Sigmoid colon (tissue), 3 donors: ENCODE measurements around the gene NHLRC1.

Experiments used
- CTCF ChIP-seq, 4 experiments: fragments of 450-650 bp in 3 of 4; fragments of 200-600 bp in 1 of 4; IDR thresholded peaks; one replicate each; pipeline ENCODE4 v1.5.1; 2016 to 2019; ENCODE audit warnings: antibody characterized with exemption in 4 of 4, mild to moderate bottlenecking in 3 of 4, moderate library complexity in 2 of 4
- POLR2A ChIP-seq, 2 donors: fragments of 450-650 bp; IDR thresholded peaks; one replicate each; pipeline ENCODE4 v1.6.1; 2016; ENCODE audit warnings: antibody characterized with exemption in 2 of 2, mild to moderate bottlenecking in 2 of 2, moderate library complexity in 2 of 2

- TF ChIP-seq CTCF (IDR thresholded peaks at IDR 0.05) (no peak), POLR2A (IDR thresholded peaks at IDR 0.05) (no peak)
These were observed 41.9 kb downstream of the NHLRC1 start for GRCh38 chr6:18080544-18080943.
